Medulla oblongata (tissue), 1 donor: ENCODE measurements around the gene SETSIP.
"Not testable (repeated sequence)": the region's sequence is repeated elsewhere in the genome, so short reads cannot be mapped to it uniquely, and the experiment has no call there.

Source experiments
- DNase-seq: peaks from one replicate; pipeline ENCODE4 v3.0.0-alpha.2; 2015; ENCODE audit errors: extremely low spot score

Gene SETSIP

GRCh38 chr1:92051948-92052347, 23.3 kb downstream of the SETSIP start:
- no peak for DNase-seq

DNA sequence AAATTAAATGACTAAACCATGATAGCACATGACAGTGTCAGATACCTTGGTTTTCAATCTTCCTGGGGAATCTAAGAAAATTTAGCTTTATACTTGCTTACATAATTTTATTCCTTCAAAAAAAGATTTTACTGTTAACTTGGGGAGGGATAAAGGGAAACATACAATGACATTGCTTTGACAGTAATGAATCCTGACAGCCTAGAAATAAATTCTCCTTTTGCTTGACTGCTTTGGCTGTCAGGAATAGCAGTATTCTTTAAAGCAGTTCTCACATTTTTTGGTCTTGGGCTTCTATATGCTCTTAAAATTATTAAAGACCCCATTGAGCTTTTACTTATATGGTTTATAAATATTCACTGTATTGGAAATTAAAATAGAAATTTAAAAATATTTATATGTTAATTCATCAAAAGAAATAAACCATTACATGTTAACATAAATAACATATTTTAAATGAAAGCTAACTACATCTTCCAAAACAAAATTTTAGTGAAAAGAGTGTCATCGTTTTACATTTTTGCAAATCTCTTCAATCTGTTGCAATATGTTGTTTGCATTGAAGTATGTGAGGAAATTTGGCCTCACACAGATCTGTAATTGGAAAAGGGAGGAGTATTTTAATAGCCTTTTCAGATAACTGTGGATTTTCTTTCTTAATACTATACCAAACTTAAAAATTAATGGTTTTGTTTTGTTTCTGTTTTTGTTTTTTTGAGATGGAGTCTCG, 29.3 kb downstream of the SETSIP start:
- DNase-seq = no peak

DNA sequence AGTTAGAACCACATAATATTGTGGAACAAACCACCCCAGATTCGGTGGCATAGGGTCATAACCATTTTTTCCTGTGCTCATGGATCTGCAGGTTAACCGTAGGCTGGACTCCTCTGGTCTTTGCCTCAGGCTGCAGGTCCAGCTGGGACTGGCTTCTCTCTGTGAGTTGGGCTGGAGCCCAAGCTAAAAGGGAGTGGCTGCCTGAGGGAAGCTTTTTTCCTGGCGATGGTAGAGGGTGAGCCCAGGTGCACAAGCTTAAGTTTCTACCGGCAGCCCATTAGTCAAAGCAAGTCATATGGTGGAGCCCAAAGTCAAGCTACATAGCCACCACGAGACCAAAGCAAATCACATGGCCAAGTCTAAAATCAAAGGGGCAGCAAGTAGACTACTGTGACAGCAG, 31.6 kb downstream of the SETSIP start:
- DNase-seq = no peak

DNA sequence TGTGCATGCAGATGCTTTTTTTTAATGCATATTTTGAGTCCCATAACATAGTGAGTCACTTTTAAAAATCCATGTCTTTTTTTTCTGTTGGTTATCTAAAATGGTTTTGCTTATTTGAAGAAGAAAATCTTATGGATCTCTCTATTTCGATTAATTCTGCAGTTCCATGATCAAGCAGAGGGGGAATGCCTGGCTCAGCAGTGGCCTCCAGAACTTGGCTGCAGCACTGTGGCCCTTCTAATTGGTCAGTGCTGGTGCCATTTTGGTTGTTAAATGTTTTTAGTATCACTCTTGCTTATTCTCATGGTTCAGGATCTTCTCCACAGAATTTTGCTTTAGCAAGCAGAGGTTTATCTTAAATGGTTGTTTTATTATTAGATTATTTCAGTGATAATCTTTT, 34.2 kb downstream of the SETSIP start:
- DNase-seq = no peak

DNA sequence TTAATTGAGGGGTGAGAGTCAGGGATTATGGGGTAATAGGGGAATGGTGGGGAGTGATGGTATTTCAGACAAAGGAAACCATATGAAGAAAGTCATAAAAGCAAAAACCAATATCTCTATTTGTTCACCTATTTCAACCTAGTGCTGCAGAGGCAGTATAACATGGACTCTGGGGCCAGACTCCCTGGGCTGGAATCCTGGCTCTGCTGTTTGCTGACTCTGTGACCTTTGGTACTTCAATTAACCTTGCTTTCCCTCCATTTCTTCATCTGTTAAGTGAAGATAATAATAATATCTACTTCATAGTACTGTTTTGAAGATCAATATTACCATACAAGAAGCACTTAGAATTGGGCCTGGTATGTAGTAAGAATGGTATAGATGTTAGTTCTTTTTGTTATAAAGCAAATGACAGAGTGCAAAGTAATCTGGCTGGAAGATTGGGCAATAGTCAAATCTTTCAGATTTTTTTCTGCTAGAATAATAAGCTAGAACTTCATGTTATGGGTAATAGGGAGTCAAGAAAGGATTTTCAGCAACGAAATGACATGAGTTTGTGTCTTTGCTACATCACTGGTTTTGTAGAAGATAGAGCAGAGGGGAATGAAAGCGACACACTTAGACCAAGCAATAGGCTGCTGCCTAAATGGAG, 36.4 kb downstream of the SETSIP start:
- no peak for DNase-seq

DNA sequence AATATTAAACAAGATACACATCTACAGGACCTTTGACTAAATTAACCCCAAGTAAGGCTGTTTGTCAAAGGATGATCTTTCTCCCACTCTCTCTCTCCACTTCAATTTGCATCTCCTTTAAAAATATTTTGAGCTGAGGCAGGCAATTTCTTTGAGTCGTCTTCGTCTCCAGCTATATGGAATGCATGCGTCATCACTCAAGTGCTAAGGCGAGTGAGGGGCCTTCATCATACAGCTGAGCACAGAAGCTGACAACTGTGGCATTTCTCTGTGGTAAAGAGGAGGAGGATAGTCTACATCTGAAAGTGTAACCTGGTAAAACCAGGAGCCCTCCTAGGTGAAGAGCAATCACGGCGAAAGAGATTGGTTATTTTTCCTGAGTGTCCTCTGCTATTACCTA, 37.8 kb downstream of the SETSIP start:
- DNase-seq = no peak

DNA sequence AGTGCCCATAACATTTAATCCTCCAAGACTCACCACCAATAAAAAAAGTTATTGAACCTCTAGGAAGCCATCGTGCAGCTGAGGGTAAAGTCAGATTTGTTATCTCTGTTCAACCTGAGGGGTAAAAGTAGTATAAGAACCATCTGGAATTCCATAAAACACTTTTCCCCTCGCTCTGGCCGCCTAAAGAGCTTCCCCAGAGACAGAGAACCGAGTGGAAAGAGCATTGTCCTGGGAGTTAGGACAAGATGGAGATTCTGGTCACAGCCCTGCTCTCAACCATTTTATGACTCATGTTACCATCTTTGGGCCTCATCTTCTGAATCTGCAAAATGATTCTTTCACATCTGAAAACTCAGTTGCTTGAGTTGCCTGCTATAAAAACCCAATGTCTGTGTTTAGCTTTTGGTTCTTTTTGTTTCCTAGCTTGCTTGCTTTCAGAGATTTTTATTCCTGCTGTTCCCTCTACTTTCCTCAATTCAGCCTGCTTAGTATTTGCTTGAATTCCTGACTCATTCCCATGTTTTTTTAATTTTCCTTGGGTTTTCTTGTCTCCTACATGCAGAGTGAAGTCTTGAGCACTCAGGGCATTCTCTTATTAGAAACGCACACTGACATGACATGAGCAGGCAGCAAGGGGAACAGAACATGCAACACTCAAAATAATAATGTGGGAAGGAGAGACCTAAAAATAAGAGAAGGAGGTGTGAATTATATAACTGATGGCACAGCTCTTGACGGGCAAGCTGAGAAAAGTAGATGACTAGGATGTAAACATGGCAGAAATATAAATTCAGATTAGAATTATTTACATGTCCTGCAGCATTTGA, 43.7 kb downstream of the SETSIP start:
- DNase-seq = no peak

GRCh38 chr1:92030656-92031107, 44.5 kb downstream of the SETSIP start:
- DNase-seq = no peak

DNA sequence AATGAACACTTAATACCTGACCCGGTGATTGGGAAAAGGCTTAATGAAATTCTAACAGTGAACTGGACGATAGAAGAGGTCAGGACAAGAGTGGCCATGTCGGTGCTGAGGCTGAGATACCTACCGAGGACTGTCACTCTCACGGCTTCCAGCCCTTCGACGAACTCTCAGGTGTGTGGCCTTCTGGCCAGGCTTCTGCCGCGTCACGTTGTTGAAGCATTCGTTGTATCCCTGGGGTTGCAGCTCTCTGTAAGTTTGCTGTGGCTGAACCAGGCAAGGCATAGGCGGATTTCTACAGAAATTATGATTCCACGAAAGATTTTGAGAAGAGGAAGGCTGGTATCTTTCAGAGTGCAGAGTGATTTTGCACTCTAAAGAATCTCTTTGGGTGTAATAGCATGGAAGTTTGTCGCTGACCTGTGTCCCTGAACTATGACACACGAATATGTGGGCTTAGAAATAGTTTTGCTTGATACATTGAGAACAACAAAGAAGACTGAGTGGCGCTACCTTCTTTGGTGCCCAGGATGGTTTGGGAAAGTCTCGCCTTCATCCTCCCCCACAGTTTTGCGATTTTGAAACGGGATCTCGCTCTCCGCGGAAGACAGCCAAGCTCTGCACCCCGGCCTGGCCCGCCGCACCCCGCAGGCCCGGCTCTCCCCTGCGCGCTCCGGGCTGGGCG, 45.8 kb downstream of the SETSIP start:
- no peak for DNase-seq

DNA sequence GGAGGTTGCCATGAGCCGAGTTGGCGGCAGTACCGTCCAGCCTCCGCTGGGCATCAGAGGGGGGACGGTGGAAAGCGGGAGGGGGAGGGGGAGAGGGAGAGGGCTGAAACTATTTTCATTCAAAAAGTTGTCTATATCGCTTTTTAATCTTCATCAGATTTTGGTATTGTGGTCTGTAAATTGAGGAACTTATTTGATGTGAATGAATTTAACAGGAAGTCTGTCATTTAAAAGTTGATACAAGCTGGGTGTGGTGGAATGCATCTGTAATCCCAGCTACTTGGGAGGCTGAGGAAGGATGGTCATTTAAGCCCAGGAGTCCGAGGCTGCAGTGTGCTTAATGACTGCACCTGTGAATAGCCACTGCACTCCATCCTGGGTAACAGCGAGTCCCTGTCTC, 48.4 kb downstream of the SETSIP start:
- DNase-seq = no peak

- DNase-seq = not testable (repeated sequence)
Observed at GRCh38 chr1:92026042-92026441, 49.2 kb downstream of the SETSIP start.
